KOPT-K1 (cell line): ENCODE results near the gene TIMM23.

Experiments
- H3K27ac ChIP-seq: fragments of 200-600 bp; sonication (generic); 2 replicates; pipeline ENCODE4 v1.5.1; 2016; ENCODE audit warnings: antibody characterized with exemption, mild to moderate bottlenecking, low read depth, low read length; ENCODE audit not compliant: poor library complexity, severe bottlenecking
- H3K36me3 ChIP-seq: fragments of 200-600 bp; sonication (generic); 2 replicates; pipeline ENCODE4 v1.5.1; 2017; ENCODE audit warnings: antibody characterized with exemption, mild to moderate bottlenecking, low read length, moderate library complexity; ENCODE audit not compliant: insufficient read depth
- H3K9me3 ChIP-seq: fragments of 200-600 bp; sonication (generic); 2 replicates; pipeline ENCODE4 v1.5.1; 2017; ENCODE audit warnings: antibody characterized with exemption, low read length, mild to moderate bottlenecking; ENCODE audit not compliant: insufficient read depth, poor library complexity, severe bottlenecking

Gene TIMM23

DNA sequence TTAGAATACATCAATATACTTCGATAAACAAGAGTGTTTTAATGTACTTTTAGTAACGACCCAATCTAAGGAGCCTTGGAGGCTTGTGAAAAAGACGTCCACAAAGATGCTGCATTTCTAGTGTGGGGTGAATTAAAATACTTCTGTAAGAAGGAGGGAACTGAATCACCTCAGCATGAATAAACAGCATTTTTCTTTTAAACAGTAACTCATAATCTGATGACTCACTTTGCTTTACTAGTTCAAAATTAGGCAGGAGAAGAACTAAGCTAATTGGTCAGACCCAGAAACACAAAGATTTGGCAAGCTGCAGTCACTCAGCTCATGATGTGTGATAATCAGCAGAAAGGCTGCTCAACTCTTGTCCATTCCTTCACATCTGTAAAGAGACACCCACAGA lies 33.9 kb downstream of the TIMM23 start:
- Histone ChIP-seq H3K36me3 (peaks cover 100% of the 10 kb centered on the region), H3K27ac (no peak overlapping the region)

DNA sequence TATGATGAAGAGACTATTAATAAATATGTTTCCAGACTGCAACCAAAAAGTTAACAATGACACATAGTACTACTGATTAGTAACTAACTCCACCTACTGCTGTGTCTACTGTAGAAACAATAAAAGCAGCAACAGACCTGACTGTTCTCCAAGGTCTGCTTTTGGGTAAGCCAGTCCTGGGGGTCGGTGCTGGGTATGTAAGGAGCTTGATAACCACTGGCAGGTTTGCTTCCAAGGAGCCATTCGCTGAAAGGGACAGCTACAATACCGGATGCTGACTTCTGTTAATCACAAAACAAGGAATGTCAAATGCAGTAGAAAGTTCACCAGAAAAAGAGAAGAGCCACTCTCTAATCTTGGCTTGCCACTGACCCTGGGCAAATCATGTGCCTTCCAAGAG lies 40.5 kb downstream of the TIMM23 start:
- peaks cover 96% of the 10 kb centered on the region for H3K36me3 ChIP-seq
- no peak overlapping the region for H3K27ac ChIP-seq
- H3K9me3 ChIP-seq: no peaks in the 10 kb centered on the region

More for the DNA sequence above, 33.9 kb downstream of the TIMM23 start:
- H3K9me3 ChIP-seq: no peaks in the 10 kb centered on the region

DNA sequence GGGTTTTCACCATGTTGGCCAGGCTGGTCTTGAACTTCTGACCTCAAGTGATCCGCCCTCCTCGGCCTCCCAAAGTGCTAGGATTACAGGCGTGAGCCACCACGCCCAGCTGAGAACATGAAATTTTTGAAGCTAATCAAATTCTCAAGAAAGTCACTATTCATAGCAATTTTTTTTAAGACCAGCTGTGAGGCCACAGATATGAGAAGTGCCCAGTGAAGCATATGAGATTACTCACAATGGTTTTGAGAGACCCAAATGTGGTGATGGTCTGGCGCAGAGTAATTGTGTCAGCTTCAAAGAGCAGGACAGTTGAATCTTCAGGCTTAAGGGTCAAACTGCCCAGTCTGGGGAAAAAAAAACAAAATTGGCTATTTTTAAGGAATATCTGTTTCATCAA lies 41.9 kb downstream of the TIMM23 start:
- H3K9me3 ChIP-seq: no peaks in the 10 kb centered on the region
- peaks cover 92% of the 10 kb centered on the region for H3K36me3 ChIP-seq
- no peak overlapping the region for H3K27ac ChIP-seq

DNA sequence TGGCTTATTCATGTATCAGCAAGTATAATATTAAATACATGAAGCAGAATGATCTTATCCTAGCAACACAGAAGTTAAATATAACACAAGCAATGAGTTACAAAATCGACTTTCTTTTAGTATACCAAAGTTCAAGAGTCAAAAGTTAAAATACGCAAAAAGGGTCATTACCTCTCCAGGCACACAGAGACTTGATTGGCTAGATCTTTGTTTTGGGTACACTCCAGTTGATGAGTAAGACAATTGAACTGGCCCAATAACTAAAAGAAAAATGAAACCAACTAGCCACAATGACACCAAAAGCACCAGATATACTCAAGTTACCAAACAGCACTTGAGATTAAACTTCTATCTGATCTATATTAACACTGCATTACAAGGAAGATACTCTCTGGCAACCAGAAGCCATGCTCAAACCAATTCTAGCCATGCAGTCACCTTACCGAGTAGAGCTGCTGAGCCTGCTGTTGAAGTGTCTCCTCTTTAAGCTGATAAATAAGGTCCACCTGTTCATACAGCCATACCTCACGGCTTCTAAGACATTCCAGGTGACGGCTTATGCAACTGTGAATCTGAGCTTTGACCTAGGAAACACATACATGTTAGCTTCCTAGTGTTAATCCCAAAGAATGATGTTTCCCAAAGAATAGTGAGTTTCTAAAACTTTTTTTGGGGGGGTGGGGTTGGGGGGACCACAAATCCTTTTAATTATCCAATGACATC lies 42.6 kb downstream of the TIMM23 start:
- Histone ChIP-seq H3K36me3 (peaks cover 89% of the 10 kb centered on the region), H3K9me3 (no peaks in the 10 kb centered on the region), H3K27ac (no peak overlapping the region)

DNA sequence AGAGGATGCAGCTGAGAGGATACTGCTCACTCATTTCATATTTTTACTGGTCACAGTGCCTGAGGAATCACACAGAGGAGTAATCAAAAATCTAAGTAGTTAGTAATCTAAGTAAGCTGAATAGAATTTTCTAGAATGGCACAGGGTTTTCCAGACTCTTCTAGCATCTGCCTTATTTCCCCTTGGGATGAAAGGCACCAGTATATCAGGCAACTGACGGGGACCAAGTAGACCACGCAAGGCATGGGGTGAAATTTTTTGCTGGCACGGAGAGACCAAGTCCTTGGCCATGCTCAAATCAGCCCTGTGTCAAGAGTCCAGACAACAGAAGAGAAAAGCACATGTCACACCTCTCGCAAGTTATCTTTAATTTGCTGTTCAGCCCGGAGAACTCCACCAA lies 43.9 kb downstream of the TIMM23 start:
- H3K27ac ChIP-seq: no peak overlapping the region
- H3K9me3 ChIP-seq: no peaks in the 10 kb centered on the region
- peaks cover 76% of the 10 kb centered on the region for H3K36me3 ChIP-seq

DNA sequence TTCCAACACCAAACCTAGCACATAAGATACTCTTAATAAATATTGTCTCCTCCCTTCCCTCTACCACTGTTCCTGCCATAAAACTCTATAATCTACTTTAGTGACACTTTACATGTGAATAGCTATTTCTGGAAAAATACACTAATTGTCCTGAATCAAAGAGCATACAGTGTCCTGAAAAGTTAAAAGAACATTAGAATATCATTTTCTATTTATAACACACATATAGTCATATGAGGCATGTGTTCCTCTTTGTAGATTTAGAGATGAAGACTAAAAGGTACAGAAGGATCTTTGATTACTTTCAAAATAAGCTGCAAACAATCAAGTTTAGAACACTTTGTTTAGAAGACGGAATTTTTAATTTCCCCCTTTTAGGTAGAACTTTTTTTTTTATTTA lies 44.5 kb downstream of the TIMM23 start:
- Histone ChIP-seq H3K36me3 (peaks cover 69% of the 10 kb centered on the region), H3K27ac (no peak overlapping the region), H3K9me3 (no peaks in the 10 kb centered on the region)

DNA sequence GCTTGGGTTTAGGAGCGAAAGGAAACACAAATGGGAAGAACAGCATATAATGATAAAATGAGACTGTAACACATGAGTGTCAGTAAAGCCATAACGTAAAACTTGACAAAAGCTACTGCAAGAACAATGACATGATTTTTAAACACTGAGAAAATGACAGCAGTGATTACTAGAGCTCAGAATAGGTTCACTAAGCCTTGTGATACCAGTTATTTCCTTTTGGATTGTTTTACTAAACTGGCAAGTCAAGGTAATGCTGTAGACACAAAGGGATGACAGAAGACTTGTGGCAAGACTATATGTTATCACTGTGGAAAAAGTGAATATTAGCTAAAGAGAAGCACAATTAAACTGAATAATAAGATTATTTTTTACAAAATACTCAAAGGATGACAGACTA lies 45.4 kb downstream of the TIMM23 start:
- Histone ChIP-seq H3K27ac (no peak overlapping the region), H3K36me3 (peaks cover 60% of the 10 kb centered on the region), H3K9me3 (no peaks in the 10 kb centered on the region)

DNA sequence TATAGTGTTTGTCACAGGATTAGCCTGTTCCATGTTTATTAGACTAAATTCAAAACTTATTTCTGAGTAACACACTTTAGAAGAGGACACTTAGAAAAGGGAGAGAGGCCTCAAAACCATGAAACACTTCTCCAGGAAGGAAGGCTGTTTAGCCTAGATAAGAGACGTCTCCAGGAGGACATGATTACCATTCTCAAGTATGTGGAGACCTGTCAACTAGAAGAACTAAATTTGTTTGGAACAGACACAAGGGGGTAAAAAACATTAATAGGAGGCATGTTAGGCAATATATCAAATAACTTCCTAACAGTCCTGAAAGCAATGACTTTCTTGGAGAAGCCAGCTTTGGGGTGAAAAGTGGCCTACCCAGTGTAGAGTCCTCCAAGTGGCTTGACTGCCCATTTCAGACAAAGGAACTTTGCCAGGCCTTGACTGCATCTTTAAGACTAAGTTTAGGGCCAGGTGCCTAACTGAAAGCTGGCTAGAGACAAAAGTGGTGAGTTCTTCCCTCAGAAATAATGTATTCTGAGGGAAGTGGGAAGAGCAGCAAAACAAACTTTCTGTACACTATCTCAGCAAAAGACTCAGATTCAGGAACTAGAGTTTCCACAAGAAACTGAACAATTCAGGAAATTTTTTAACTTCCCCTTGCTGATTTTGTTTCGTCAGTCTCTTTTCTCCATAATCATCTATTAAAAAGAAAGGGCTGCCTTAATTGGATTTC lies 46.3 kb downstream of the TIMM23 start:
- peaks cover 58% of the 10 kb centered on the region for H3K36me3 ChIP-seq
- no peaks in the 10 kb centered on the region for H3K9me3 ChIP-seq
- peak overlapping the region; percentile 4 for H3K27ac ChIP-seq

DNA sequence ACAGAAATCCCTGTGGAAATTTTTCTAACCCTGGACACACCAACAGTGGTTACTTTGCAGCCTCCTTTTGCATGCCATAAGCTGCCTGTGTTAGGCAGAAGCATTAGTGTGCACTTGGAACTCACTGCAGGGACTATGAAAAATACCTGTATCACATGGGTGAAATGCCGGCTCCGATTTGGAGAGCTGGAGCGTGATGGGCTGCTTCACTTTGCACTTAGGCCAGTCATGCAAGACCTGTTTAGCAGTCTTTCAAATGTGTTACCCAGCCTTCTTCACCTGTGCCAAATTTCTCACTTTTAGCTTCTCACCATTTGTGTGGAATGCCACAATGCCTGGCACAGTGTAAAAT lies 46.9 kb downstream of the TIMM23 start:
- Histone ChIP-seq H3K27ac (peak overlapping the region; percentile 4), H3K9me3 (no peaks in the 10 kb centered on the region), H3K36me3 (peaks cover 56% of the 10 kb centered on the region)

DNA sequence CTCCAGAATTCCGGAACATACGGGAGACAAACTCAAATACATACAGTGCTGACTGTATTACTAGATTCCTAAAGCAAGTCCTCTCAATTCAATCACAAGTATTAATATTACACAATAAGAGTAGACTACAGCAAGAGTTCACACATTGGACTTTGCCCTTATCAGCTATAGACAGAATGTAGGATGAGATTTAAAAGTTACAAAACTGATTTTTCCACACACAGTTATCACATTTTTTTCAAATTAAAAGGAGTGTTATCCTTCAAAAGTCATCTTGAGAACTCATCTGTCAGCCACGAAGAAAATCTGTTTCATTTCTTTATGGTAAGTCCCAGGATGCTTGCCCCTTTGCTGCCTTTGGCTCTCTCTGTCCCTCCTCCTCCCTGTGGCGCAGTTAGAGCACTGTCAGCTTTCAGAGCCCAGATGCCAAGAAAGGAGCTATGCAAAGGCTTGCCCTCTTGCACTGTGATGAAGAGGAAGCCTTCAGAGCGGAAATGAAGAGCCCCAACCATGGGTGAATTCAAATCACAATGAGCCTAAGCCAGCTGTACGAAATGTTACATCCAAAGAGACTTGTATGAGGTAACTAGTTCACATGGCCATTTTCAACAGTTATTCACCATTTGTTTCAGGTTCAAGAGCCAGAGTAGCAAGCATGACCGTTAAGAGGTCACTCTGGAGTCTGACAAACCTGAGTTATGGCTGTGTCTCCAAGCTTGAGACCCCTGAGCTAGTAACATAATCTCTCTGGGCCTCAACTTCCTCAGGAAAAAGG lies 47.5 kb downstream of the TIMM23 start:
- Histone ChIP-seq H3K27ac (peak overlapping the region; percentile 37), H3K9me3 (no peaks in the 10 kb centered on the region), H3K36me3 (peaks cover 50% of the 10 kb centered on the region)

DNA sequence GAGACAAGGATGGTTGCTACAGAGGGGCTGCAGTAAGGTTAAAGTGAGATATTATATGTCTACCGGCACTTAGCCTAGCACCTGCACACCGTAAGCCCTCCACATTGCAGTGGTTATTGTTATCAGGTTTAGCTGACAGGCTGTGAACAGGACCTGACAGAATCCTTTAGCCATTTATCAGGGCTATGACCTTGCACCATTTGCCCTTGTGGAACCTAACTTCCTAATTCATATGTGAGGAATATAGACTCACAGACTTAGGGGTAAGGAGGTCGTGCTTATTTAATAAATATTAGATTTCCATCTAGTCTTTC lies 48.0 kb downstream of the TIMM23 start:
- H3K9me3 ChIP-seq: no peaks in the 10 kb centered on the region
- peaks cover 49% of the 10 kb centered on the region for H3K36me3 ChIP-seq
- H3K27ac ChIP-seq: peak overlapping the region; percentile 37

DNA sequence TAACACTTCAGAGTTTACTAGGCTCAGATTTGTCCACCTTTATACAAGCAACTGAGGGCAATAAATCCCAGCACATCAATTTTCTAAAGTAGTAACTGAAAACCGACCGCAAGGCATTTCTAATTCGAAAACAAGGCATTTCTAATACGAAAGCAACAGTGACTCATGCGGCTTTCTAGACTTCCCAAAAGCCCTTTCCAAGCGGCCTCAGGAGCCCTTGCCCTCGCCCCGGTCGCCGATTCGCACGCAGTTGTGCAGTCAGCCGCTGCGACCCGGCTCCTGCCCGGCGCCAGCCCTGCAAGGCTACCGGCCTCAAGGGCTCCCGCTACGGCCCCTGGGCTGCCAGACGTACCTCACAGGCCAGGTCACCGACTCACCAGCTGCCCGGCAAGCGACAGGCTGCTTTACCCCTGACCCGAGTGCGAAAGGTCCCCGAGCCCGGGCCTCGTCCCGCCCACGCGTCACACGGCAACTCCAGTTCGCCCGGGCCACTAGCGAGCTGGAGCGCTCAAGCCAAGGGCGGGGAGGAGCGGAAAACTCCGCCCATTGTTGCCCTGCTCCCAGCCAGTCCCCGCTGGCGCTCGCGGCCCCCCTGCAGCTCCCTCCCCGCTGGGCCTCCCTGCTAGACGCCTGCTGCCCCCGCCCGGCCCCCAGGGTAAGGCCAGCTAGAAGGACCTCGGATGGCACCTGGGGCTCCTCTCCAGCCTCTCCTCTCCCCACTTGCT lies 50.9 kb downstream of the TIMM23 start:
- Histone ChIP-seq H3K36me3 (peaks cover 54% of the 10 kb centered on the region), H3K27ac (no peak overlapping the region)

DNA sequence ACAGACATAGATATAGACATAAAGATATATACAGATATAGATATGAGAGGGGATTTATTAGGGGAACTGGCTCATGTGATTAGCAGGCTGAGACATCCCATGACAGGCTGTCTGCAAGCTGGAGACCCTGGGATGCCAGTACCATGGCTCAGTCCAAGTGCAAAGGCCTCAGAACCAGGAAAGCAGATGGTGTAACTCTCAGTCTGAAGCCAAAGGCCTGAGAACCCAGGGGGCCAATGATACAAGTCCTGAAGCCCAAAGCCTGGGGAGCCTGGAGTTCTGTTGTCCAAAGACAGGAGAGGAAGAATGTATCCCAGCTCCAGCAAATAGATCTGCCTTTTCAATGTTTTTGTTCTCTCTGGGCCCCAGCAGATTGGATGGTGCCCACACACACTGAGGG lies 52.7 kb downstream of the TIMM23 start:
- no peaks in the 10 kb centered on the region for H3K9me3 ChIP-seq
- no peak overlapping the region for H3K27ac ChIP-seq
- peaks cover 42% of the 10 kb centered on the region for H3K36me3 ChIP-seq

More for the DNA sequence above, 50.9 kb downstream of the TIMM23 start:
- H3K9me3 ChIP-seq: no peaks in the 10 kb centered on the region

DNA sequence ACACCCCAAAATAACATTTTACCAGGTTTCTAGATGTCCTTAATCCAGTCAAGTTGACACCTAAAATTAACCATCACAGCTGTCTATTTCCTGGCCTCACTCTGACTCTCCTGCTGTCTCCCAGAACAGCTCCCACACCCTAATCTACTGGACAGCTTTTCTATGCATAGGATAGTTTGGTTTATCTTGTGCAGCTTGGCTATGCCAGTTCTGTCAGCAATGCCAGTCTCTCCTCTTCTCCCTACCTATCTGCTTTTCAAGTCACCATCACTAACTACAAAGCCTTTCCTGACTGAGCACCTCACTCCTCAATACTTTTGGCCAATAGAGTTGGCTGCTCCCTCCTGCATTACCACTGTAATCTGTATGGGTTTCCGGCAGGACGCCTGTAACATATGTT lies 53.1 kb downstream of the TIMM23 start:
- no peaks in the 10 kb centered on the region for H3K9me3 ChIP-seq
- H3K36me3 ChIP-seq: peaks cover 42% of the 10 kb centered on the region
- H3K27ac ChIP-seq: no peak overlapping the region

DNA sequence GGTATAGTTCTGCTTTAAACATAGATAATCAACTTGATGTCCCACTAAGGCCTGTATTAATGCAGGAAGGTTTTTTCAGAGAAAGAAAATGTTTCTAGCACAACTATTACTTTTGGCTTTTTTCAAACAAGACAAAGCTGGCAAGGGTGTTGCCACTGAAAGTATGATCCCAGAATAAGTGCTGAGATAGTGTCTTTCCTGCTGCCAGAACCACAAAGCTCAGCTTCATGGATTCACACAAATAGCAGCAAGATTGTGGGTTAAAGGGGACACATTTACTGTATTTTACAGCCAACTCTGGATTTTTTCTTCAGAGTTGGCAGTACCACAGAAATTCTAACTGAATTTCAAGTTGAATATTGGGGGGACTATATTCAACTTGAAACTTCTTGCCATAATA lies 53.8 kb downstream of the TIMM23 start:
- H3K27ac ChIP-seq: no peak overlapping the region
- H3K9me3 ChIP-seq: no peaks in the 10 kb centered on the region
- H3K36me3 ChIP-seq: peaks cover 42% of the 10 kb centered on the region
